GM19025 (cell line): Measurements from ENCODE around the gene CERS5.
A peak's percentile ranks its signal among the peaks of the same experiment; 100 is the strongest.

ENCODE experiments used
- ATAC-seq: cut with Tn5 transposase; IDR thresholded peaks from one replicate; pipeline ENCODE4 v1.9.1; 2021; ENCODE audit warnings: mild to moderate bottlenecking, low read depth, moderate library complexity; ENCODE audit not compliant: unreplicated experiment

Gene CERS5

GRCh38 chr12:50142993-50143392 lies 24.2 kb downstream of the CERS5 start:
- no peak for ATAC-seq

GRCh38 chr12:50132505-50133135 lies 34.5 kb downstream of the CERS5 start:
- no peak for ATAC-seq

GRCh38 chr12:50129290-50129689 lies 37.9 kb downstream of the CERS5 start:
- no peak for ATAC-seq

- ATAC-seq, result no peak
These were observed 39.6 kb downstream of the CERS5 start for GRCh38 chr12:50127546-50127945.

GRCh38 chr12:50123203-50123602 lies 44.0 kb downstream of the CERS5 start:
- no peak for ATAC-seq

- ATAC-seq, result no peak
These were observed 45.5 kb downstream of the CERS5 start for GRCh38 chr12:50121641-50122040.

- ATAC-seq, result no peak
These were observed 46.2 kb downstream of the CERS5 start for GRCh38 chr12:50120953-50121352.

GRCh38 chr12:50120521-50120920 lies 46.6 kb downstream of the CERS5 start:
- no peak for ATAC-seq

GRCh38 chr12:50119387-50119786 lies 47.8 kb downstream of the CERS5 start:
- ATAC-seq, result no peak

- no peak for ATAC-seq
These were observed 50.0 kb downstream of the CERS5 start for GRCh38 chr12:50117057-50117622.

GRCh38 chr12:50112456-50113218 lies 54.5 kb downstream of the CERS5 start:
- no peak for ATAC-seq

GRCh38 chr12:50111693-50112455 lies 55.3 kb downstream of the CERS5 start, which contains the start of gene COX14:
COX14 (plus strand) TSS chr12:50112236; CDS start chr12:50120044, 7,808 bp downstream.
- ATAC-seq, result peak; percentile 81

- no peak for ATAC-seq
These were observed 55.8 kb downstream of the CERS5 start for GRCh38 chr12:50111395-50111692.

GRCh38 chr12:50110762-50111351 lies 56.3 kb downstream of the CERS5 start:
- no peak for ATAC-seq

GRCh38 chr12:50110127-50110761 lies 56.9 kb downstream of the CERS5 start:
- ATAC-seq, result no peak

GRCh38 chr12:50109319-50109718 lies 57.9 kb downstream of the CERS5 start:
- ATAC-seq, result no peak

- ATAC-seq, result no peak
These were observed 59.5 kb downstream of the CERS5 start for GRCh38 chr12:50107416-50108268.

GRCh38 chr12:50106907-50107306 lies 60.3 kb downstream of the CERS5 start:
- ATAC-seq, result no peak

GRCh38 chr12:50105913-50106450 lies 61.2 kb downstream of the CERS5 start:
- ATAC-seq, result no peak
